ENCODE data around the gene ALKBH7. TPM values are rescaled to one million over a fixed set of nuclear protein-coding genes. Genes with fewer than 3 reads are reported as not detected.

ALKBH7 gene
- total RNA-seq = 100 to 1,000 TPM; 134 to 221 (median 171) TPM
- polyA plus RNA-seq = 100 to 1,000 TPM; 108 to 159 TPM
- long read RNA-seq, donor 1, transcript ALKBH7-201 (4 exons, 1,332 nt) = major isoform, 76 of 103 reads
- long read RNA-seq, donor 1, partial matches to known transcripts = 22 of 103 reads
- long read RNA-seq, donor 1, other reads (novel, unspliced or antisense) = 5 of 103 reads
- long read RNA-seq, donor 2, transcript ALKBH7-201 (4 exons, 1,332 nt) = major isoform, 122 of 185 reads
- long read RNA-seq, donor 2, partial matches to known transcripts = 57 of 185 reads
- long read RNA-seq, donor 2, other reads (novel, unspliced or antisense) = 5 of 185 reads
- long read RNA-seq, donor 3, transcript ALKBH7-201 (4 exons, 1,332 nt) = major isoform, 29 of 31 reads
- long read RNA-seq, donor 3, partial matches to known transcripts = 2 of 31 reads
- long read RNA-seq, donor 3, other reads (novel, unspliced or antisense) = 0 of 31 reads

GRCh38 chr19:6372594-6373095 lies at the start of gene ALKBH7:
TSS of gene ALKBH7 (plus strand) at chr19:6372794. CDS start at chr19:6372821, 27 bp downstream.
- H3K4me3 ChIP-seq = peak within 1 kb of the TSS; percentile 54 to 100 (median 66)
- peaks cover 0 to 35% (median 19%) of the 10 kb centered on the region in 9 donors for H3K36me3 ChIP-seq
- H3K4me1 ChIP-seq = peaks cover 0 to 26% (median 8%) of the 10 kb centered on the region in 9 donors
- peak within 1 kb of the TSS; percentile 91 to 100 (median 96) for H3K27ac ChIP-seq
- ATAC-seq (peak; percentile 86 to 94 (median 91)), DNase-seq (peak; percentile 95 to 100)
- intact Hi-C loops (cut with DNase I) = loop anchor here in 4 of 10 donors (1.0 to 10.0 kb wide), 5 partner anchors 11 to 362 kb away; partner anchors contain the start of genes KHSRP (in 3 of the 4), CLPP (in 1 of the 4), GPR108 (in 1 of the 4) and GTF2F1 (in 1 of the 4)
- H3K27me3 ChIP-seq = no peaks in the 10 kb centered on the region
- TF ChIP-seq CTCF (IDR thresholded peaks at IDR 0.05) = peak in 1 of 9 donors; percentile 1
- no peaks in the 10 kb centered on the region for H3K9me3 ChIP-seq
- 0 to 1% methylated on average over 40 to 47 of the region's 47 CpGs for WGBS, 2 donors

GRCh38 chr19:6324757-6325156 lies 47.8 kb upstream of the ALKBH7 start:
- H3K4me1 ChIP-seq = no peaks in the 10 kb centered on the region
- H3K9me3 ChIP-seq = no peaks in the 10 kb centered on the region
- DNase-seq (no peak), ATAC-seq (no peak)
- TF ChIP-seq CTCF (IDR thresholded peaks at IDR 0.05) = no peak
- WGBS, 2 donors = 51 to 54% methylated on average over 4 of the region's 4 CpGs
- H3K27ac ChIP-seq = no peak overlapping the region
- no peaks in the 10 kb centered on the region for H3K36me3 ChIP-seq
- H3K27me3 ChIP-seq = peaks cover 0 to 37% (median 8%) of the 10 kb centered on the region in 7 donors
- no peak overlapping the region for H3K4me3 ChIP-seq
- intact Hi-C loops (cut with DNase I) = no loop called here

GRCh38 chr19:6325614-6326013 lies 47.0 kb upstream of the ALKBH7 start:
- Histone ChIP-seq H3K27ac (no peak overlapping the region), H3K9me3 (no peaks in the 10 kb centered on the region), H3K27me3 (peaks cover 0 to 28% (median 8%) of the 10 kb centered on the region in 7 donors), H3K4me3 (no peak overlapping the region), H3K36me3 (no peaks in the 10 kb centered on the region), H3K4me1 (no peaks in the 10 kb centered on the region)
- ATAC-seq (no peak), DNase-seq (no peak)
- WGBS, 2 donors = 68 to 79% methylated on average over 4 of the region's 4 CpGs
- intact Hi-C loops (cut with DNase I) = no loop called here
- no peak for TF ChIP-seq CTCF (IDR thresholded peaks at IDR 0.05)

- DNase-seq (no peak), ATAC-seq (no peak)
- Histone ChIP-seq H3K36me3 (no peaks in the 10 kb centered on the region), H3K4me3 (no peak overlapping the region), H3K9me3 (no peaks in the 10 kb centered on the region), H3K27ac (no peak overlapping the region), H3K4me1 (no peaks in the 10 kb centered on the region), H3K27me3 (peaks cover 0 to 24% (median 7%) of the 10 kb centered on the region in 7 donors)
- TF ChIP-seq CTCF (IDR thresholded peaks at IDR 0.05) = no peak
- intact Hi-C loops (cut with DNase I) = no loop called here
- 83 to 88% methylated on average over 5 of the region's 5 CpGs for WGBS, 2 donors
These were observed 45.8 kb upstream of the ALKBH7 start for GRCh38 chr19:6326815-6327214.

All from heart right ventricle (tissue), 16 donors.